Activated CD4-positive, alpha-beta memory T cell treated with anti-CD3 and anti-CD28 coated beads for 36 hours (primary cell): ENCODE measurements around the gene P4HA2. TPM values are rescaled to one million over a fixed set of nuclear protein-coding genes. Genes with fewer than 3 reads are reported as not detected.

Experiments
- CTCF ChIA-PET: fragments of 350-600 bp; sonication (Branson Sonifier 250); formaldehyde crosslinking; loops from one replicate; lab custom pipeline; 2021; ENCODE audit warnings: antibody characterized with exemption, inconsistent platforms; lab: Charles Lee
- POLR2A ChIA-PET: fragments of 350-600 bp; sonication (Branson Sonifier 250); formaldehyde crosslinking; loops from one replicate; lab custom pipeline; 2021; ENCODE audit warnings: antibody characterized with exemption; lab: Charles Lee
- DNase-seq: peaks from one replicate; pipeline ENCODE4 v3.0.0-alpha.2; 2020
- H3K27ac Mint-ChIP-seq: one replicate; pipeline ENCODE4 v1.8.0; 2021; ENCODE audit warnings: mixed read lengths
- H3K27me3 Mint-ChIP-seq: one replicate; pipeline ENCODE4 v1.8.0; 2021; ENCODE audit warnings: mixed read lengths
- H3K36me3 Mint-ChIP-seq: one replicate; pipeline ENCODE4 v1.8.0; 2021; ENCODE audit warnings: mixed read lengths
- H3K4me1 Mint-ChIP-seq: one replicate; pipeline ENCODE4 v1.8.0; 2021; ENCODE audit warnings: low read depth, mixed read lengths
- H3K4me3 Mint-ChIP-seq: one replicate; pipeline ENCODE4 v1.8.0; 2021; ENCODE audit warnings: mild to moderate bottlenecking, mixed read lengths
- H3K9me3 Mint-ChIP-seq: one replicate; pipeline ENCODE4 v1.8.0; 2021; ENCODE audit warnings: mixed read lengths
- intact Hi-C: fragments of 100-400 bp; cut with micrococcal nuclease; formaldehyde crosslinking; loops from one replicate; pipeline ENCODE4 v1.15.1; 2023
- total RNA-seq, 2 experiments: library from RNA; stranded (reverse); gene quantifications; one replicate each; pipeline ENCODE4 v1.2.3, GENCODE V29; 2021

The P4HA2 gene
- total RNA-seq, 2 experiments from 2014 or later, result 6.0 to 6.1 TPM

DNA sequence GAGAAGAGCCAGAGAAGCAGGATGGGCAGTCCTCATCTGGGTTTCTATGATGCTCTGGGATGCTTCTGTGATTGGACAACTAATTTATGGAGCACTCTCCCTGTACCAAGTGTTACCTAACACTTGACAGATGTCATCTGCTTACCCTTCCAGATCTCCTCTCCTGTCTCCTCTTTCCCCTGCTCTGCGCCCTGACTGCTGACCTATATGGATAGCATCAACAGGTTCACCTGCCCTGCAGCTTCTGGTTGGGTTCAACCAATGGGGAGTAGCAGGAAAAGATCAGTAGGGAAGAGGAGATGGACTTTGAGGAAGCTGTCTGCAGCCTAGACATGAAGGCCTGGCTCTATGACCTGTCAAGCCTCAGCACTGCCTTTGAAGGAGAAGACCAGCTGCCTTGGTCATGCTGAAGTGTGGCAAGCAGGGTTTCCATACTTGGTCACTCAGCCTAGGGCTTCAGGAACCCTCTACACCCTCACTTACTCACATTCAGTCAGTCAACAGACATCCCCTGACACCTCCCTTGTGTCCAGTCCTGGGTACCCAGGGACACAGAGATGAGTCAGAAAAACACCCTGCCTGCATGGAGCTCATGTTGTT, 11.3 kb upstream of the P4HA2 start:
- H3K27me3 Mint-ChIP-seq, result peaks cover 6% of the 10 kb centered on the region
- H3K4me1 Mint-ChIP-seq, result no peaks in the 10 kb centered on the region
- H3K27ac Mint-ChIP-seq, result no peak overlapping the region
- intact Hi-C loops, result loop anchor here (2.0 to 5.0 kb wide), 3 partner anchors 33 to 262 kb away; no protein-coding TSS in a partner anchor
- peaks cover 3% of the 10 kb centered on the region for H3K36me3 Mint-ChIP-seq
- ChIA-PET CTCF (interaction anchor here (0.5 to 4.1 kb wide), 35 partner anchors 9 to 1177 kb away, joined by 3 to 76 read pairs (median 5); partner anchors contain the start of genes P4HA2, SLC22A4 and SLC22A5), POLR2A (interaction anchor here (1.5 kb wide), 1 partner anchor 55 kb away, joined by 9 read pairs; the partner anchor contains the start of gene SLC22A4)
- H3K4me3 Mint-ChIP-seq, result no peak overlapping the region
- H3K9me3 Mint-ChIP-seq, result peaks cover 8% of the 10 kb centered on the region
- no peak for DNase-seq

DNA sequence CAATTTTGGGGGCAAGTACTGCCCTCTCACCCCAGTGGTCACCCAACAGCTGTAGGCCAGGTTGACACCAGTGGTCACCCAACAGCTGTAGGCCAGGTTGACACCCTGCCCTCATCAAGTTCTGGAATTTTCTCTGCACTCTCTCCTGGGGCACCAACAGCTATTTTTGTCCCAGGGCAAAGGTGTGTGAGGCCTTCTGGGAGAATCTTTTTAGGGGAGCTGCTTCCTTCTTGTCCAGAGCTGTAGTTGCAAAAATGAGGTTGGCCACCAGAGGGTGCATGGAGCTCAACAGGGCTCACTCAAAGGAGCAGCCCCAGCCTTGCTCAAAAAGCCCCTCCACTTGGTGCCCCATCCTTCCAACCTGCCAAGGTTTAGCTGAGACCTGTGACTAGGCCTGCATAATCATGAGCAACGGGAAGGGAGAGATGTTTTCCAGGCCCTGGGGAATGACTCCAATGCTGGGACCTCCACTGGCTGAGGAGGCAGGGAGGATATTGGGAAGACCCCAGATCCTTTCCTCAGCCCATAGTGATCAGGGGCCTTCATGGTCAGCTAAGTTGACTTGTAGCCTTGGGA, 10.6 kb upstream of the P4HA2 start:
- peak; percentile 83 for DNase-seq
- peaks cover 3% of the 10 kb centered on the region for H3K27me3 Mint-ChIP-seq
- H3K36me3 Mint-ChIP-seq, result no peaks in the 10 kb centered on the region
- H3K27ac Mint-ChIP-seq, result no peak overlapping the region
- H3K4me3 Mint-ChIP-seq, result no peak overlapping the region
- H3K9me3 Mint-ChIP-seq, result peaks cover 4% of the 10 kb centered on the region
- CTCF ChIA-PET, result interaction anchor here (0.5 to 4.1 kb wide), 65 partner anchors 10 to 1178 kb away, joined by 3 to 76 read pairs (median 4); partner anchors contain the start of genes HSPA4, P4HA2, SLC22A4 and SLC22A5
- H3K4me1 Mint-ChIP-seq, result no peaks in the 10 kb centered on the region
- intact Hi-C loops, result loop anchor here (2.0 to 5.0 kb wide), 3 partner anchors 34 to 263 kb away; no protein-coding TSS in a partner anchor
- POLR2A ChIA-PET, result interaction anchor here (0.9 to 1.5 kb wide), 2 partner anchors 26 to 55 kb away, joined by 3 to 9 read pairs; partner anchors contain the start of gene SLC22A4

GRCh38 chr5:132237670-132238069, 10.0 kb upstream of the P4HA2 start:
- H3K9me3 Mint-ChIP-seq, result peaks cover 4% of the 10 kb centered on the region
- H3K36me3 Mint-ChIP-seq, result no peaks in the 10 kb centered on the region
- intact Hi-C loops, result loop anchor here (2.0 to 5.0 kb wide), 3 partner anchors 35 to 263 kb away; no protein-coding TSS in a partner anchor
- no peak for DNase-seq
- no peak overlapping the region for H3K4me3 Mint-ChIP-seq
- POLR2A ChIA-PET, result interaction anchor here (0.9 to 1.5 kb wide), 2 partner anchors 26 to 56 kb away, joined by 3 to 9 read pairs; partner anchors contain the start of gene SLC22A4
- no peaks in the 10 kb centered on the region for H3K27me3 Mint-ChIP-seq
- no peaks in the 10 kb centered on the region for H3K4me1 Mint-ChIP-seq
- H3K27ac Mint-ChIP-seq, result no peak overlapping the region
- CTCF ChIA-PET, result interaction anchor here (0.6 to 4.1 kb wide), 58 partner anchors 10 to 582 kb away, joined by 3 to 76 read pairs (median 4); partner anchors contain the start of genes P4HA2, SLC22A4 and SLC22A5

DNA sequence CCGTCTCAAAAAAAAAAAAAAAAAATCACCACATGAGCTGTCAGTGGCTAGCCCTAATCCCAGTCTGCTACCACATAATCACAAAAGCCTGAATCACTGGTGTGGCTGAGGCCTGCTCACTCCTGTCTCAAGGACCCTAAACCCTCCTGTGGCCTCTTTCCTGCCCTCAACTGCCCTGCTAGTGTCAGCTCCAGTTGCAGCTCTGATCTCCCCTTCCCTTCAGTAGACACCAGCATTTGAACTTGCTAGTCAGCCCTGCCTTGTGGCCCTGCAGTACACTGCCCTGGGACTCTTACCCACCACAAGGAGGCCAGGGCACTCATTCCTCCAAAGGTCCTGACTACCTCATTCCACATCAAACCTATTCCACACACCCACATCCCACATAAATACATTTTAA, 9.5 kb upstream of the P4HA2 start:
- no peak overlapping the region for H3K27ac Mint-ChIP-seq
- DNase-seq, result no peak
- CTCF ChIA-PET, result interaction anchor here (0.7 to 4.1 kb wide), 21 partner anchors 10 to 571 kb away, joined by 3 to 76 read pairs (median 5); partner anchors contain the start of genes P4HA2 and SLC22A5
- H3K4me3 Mint-ChIP-seq, result no peak overlapping the region
- intact Hi-C loops, result loop anchor here (5.0 kb wide), 1 partner anchor 35 kb away; no protein-coding TSS in a partner anchor
- H3K9me3 Mint-ChIP-seq, result peaks cover 4% of the 10 kb centered on the region
- H3K4me1 Mint-ChIP-seq, result no peaks in the 10 kb centered on the region
- POLR2A ChIA-PET, result no interaction called here
- H3K36me3 Mint-ChIP-seq, result no peaks in the 10 kb centered on the region
- no peaks in the 10 kb centered on the region for H3K27me3 Mint-ChIP-seq

GRCh38 chr5:132235340-132235739, 7.7 kb upstream of the P4HA2 start:
- ChIA-PET CTCF (interaction anchor here (0.8 to 3.7 kb wide), 3 partner anchors 65 to 266 kb away, joined by 3 to 28 read pairs (median 6); no protein-coding TSS in a partner anchor), POLR2A (no interaction called here)
- intact Hi-C loops, result loop anchor here (5.0 kb wide), 1 partner anchor 37 kb away; no protein-coding TSS in a partner anchor
- no peaks in the 10 kb centered on the region for H3K36me3 Mint-ChIP-seq
- no peak for DNase-seq
- H3K4me1 Mint-ChIP-seq, result no peaks in the 10 kb centered on the region
- no peak overlapping the region for H3K4me3 Mint-ChIP-seq
- H3K27me3 Mint-ChIP-seq, result no peaks in the 10 kb centered on the region
- H3K9me3 Mint-ChIP-seq, result no peaks in the 10 kb centered on the region
- H3K27ac Mint-ChIP-seq, result no peak overlapping the region

DNA sequence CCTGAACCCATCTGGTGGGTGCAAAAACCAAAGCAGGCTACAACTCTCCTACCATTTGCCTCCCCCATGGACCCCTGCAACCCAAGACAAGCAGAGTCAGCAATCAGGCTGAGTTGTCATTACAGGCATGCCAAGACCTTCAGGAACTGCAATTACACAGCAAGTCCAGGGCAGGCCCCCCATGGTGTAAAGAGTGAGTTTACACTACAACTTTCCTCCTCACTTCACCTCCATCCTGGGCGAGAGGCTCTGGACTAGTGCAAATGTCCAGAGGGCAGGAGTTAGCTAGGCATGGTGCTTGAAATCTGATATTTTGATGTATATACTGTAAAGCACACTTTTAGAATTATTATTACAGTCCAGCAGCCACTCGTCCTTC, 7.0 kb upstream of the P4HA2 start:
- POLR2A ChIA-PET, result no interaction called here
- intact Hi-C loops, result loop anchor here (5.0 kb wide), 1 partner anchor 38 kb away; no protein-coding TSS in a partner anchor
- DNase-seq, result no peak
- H3K27me3 Mint-ChIP-seq, result peaks cover 4% of the 10 kb centered on the region
- H3K4me1 Mint-ChIP-seq, result no peaks in the 10 kb centered on the region
- H3K4me3 Mint-ChIP-seq, result no peak overlapping the region
- no peaks in the 10 kb centered on the region for H3K36me3 Mint-ChIP-seq
- no peaks in the 10 kb centered on the region for H3K9me3 Mint-ChIP-seq
- CTCF ChIA-PET, result interaction anchor here (1.9 kb wide), 1 partner anchor 170 kb away, joined by 6 read pairs; no protein-coding TSS in a partner anchor
- no peak overlapping the region for H3K27ac Mint-ChIP-seq

DNA sequence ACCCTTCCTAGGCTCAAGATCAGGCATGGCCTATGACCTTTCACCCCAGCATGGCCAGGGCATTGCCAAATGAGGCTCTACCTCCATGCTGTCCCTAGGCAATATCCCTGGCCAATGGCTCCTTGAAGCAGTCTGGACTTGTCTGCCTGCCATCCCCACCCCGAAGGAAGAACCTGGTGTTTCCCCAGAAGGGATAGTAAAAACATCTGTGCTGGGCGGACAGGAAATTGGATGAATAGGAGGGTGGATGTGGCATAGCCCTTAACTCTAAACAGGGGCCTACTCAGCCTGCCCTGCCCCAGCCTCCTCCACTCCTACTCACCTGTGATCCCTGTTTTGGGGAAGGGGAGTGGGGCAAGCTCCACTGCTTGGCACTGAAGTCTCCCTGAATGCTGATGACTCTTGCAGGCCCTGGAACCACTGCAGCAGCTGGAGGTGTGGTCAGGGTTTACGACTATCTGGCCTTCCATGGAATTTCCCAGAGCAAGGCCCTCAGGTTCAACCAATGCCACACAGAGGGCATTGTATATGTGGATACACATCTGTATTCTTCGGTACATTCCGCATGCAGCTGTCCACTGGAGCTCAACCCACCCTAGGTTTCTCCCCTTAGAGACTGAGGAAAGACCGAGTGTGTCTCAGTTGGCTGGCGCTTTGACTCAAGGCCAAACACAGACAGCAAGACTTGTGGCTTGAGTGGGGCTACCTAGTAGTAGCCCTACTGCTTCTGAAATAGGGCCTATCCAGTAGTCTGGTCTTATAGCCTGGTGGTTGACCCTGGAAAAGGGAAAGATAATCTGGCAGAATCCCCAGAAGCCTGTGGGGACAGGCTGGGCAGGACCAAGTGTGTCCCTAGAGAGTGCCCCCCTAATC, 6.4 kb upstream of the P4HA2 start:
- Mint-ChIP-seq H3K4me1 (no peaks in the 10 kb centered on the region), H3K9me3 (no peaks in the 10 kb centered on the region), H3K36me3 (no peaks in the 10 kb centered on the region), H3K4me3 (no peak overlapping the region), H3K27ac (no peak overlapping the region), H3K27me3 (peaks cover 10% of the 10 kb centered on the region)
- no peak for DNase-seq
- intact Hi-C loops, result no loop called here
- POLR2A ChIA-PET, result no interaction called here
- CTCF ChIA-PET, result interaction anchor here (1.9 kb wide), 1 partner anchor 169 kb away, joined by 6 read pairs; no protein-coding TSS in a partner anchor

DNA sequence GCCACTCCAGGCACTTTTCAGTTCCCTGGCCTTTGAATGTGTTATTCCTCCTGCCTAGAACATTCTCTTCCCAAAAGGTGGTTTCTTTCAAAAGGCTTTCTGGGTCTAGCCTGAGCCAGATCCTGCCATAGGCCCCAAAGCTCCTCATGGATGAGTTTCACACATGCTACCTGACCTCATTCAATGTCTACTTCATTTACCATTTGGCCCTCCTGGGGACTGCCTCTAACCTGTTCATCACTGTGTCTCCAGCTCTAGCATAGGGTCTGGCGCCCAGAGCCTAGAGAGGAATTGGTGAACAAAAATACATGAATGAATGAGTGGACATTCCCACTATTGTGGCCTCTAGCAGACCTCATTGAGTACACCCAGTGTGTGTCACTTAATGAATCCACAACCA, 5.4 kb upstream of the P4HA2 start:
- DNase-seq, result no peak
- Mint-ChIP-seq H3K4me1 (no peaks in the 10 kb centered on the region), H3K9me3 (no peaks in the 10 kb centered on the region), H3K36me3 (no peaks in the 10 kb centered on the region), H3K27me3 (peaks cover 12% of the 10 kb centered on the region), H3K4me3 (no peak overlapping the region), H3K27ac (no peak overlapping the region)
- POLR2A ChIA-PET, result no interaction called here
- CTCF ChIA-PET, result no interaction called here
- intact Hi-C loops, result no loop called here

DNA sequence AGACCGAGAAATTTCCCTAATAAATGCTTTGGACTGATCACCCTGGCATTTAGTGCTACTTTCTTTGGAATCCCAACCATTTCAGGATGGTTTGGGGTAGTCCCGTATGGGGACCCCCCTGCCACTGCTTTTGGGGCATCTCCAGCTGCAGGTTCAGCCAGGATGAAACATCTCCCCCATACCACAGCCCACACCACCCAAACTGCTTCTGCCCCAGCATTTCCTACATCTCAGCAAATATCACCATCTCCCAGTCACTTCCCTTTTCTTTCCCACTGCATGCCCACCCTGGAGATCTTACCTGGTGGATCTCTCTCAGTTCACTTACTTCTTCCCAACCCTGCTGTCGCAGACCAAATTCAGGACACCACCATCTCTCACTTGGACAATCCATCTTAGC, 4.8 kb upstream of the P4HA2 start:
- H3K4me1 Mint-ChIP-seq, result no peaks in the 10 kb centered on the region
- CTCF ChIA-PET, result no interaction called here

DNA sequence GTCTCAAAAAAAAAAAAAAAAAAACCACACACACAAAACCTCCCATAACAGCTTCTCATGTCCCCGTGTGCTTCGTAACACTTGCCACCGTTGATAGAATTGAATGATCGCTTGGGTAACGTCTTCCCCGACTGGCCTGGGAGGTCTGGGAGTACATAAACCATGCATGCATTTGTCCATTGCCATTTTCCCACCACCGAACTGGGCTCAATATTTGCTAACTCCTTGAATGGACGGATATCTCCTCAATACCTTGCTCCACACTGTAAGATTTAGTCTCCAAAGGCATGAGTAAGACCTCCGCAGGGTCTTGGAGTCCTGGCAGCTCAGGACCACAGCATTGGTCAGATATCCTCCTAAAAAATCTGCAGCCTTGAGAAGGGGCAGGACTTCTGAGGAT, 3.2 kb upstream of the P4HA2 start:
- intact Hi-C loops, result no loop called here
- CTCF ChIA-PET, result interaction anchor here (7.3 kb wide), 1 partner anchor 7 kb away, joined by 76 read pairs; no protein-coding TSS in a partner anchor
- no peak overlapping the region for H3K4me3 Mint-ChIP-seq

More for the DNA sequence above, 4.8 kb upstream of the P4HA2 start:
- POLR2A ChIA-PET, result no interaction called here
- DNase-seq, result no peak
- Mint-ChIP-seq H3K27ac (no peak overlapping the region), H3K4me3 (no peak overlapping the region), H3K27me3 (peaks cover 12% of the 10 kb centered on the region), H3K9me3 (no peaks in the 10 kb centered on the region), H3K36me3 (no peaks in the 10 kb centered on the region)
- intact Hi-C loops, result no loop called here

GRCh38 chr5:132229236-132229635, 1.6 kb upstream of the P4HA2 start:
- DNase-seq, result no peak
- POLR2A ChIA-PET, result no interaction called here
- H3K36me3 Mint-ChIP-seq, result no peaks in the 10 kb centered on the region
- intact Hi-C loops, result loop anchor here (2.0 kb wide), 1 partner anchor 164 kb away; no protein-coding TSS in a partner anchor
- H3K9me3 Mint-ChIP-seq, result no peaks in the 10 kb centered on the region
- H3K27me3 Mint-ChIP-seq, result peaks cover 17% of the 10 kb centered on the region
- peak overlapping the region; percentile 33 for H3K4me3 Mint-ChIP-seq
- no peak overlapping the region for H3K27ac Mint-ChIP-seq
- H3K4me1 Mint-ChIP-seq, result peaks cover 9% of the 10 kb centered on the region
- CTCF ChIA-PET, result interaction anchor here (0.8 to 7.3 kb wide), 2 partner anchors 9 to 44 kb away, joined by 3 to 76 read pairs; no protein-coding TSS in a partner anchor

More for the DNA sequence above, 3.2 kb upstream of the P4HA2 start:
- no peak overlapping the region for H3K27ac Mint-ChIP-seq
- H3K27me3 Mint-ChIP-seq, result peaks cover 17% of the 10 kb centered on the region
- H3K36me3 Mint-ChIP-seq, result no peaks in the 10 kb centered on the region
- H3K9me3 Mint-ChIP-seq, result no peaks in the 10 kb centered on the region
- H3K4me1 Mint-ChIP-seq, result peaks cover under 1% of the 10 kb centered on the region
- no peak for DNase-seq
- POLR2A ChIA-PET, result no interaction called here
